SK-N-MC (cell line): ENCODE measurements around the gene PPM1L.

Experiments
- EZH2 ChIP-seq: fragments of 200-600 bp; sonication (generic); IDR thresholded peaks from one replicate; pipeline ENCODE4 v1.6.1; 2017; ENCODE audit warnings: antibody characterized with exemption
- FOXP2 ChIP-seq: optimal IDR thresholded peaks from 2 replicates; pipeline ENCODE3; 2011; ENCODE audit warnings: mild to moderate bottlenecking, moderate library complexity; ENCODE audit not compliant: insufficient read depth; ENCODE audit errors: extremely low read length, control extremely low read depth
- POLR2AphosphoS5 ChIP-seq: IDR thresholded peaks from 2 replicates; pipeline ENCODE4 v1.6.1; 2012; ENCODE audit warnings: mild to moderate bottlenecking, low read depth, low read length, borderline replicate concordance

DNA sequence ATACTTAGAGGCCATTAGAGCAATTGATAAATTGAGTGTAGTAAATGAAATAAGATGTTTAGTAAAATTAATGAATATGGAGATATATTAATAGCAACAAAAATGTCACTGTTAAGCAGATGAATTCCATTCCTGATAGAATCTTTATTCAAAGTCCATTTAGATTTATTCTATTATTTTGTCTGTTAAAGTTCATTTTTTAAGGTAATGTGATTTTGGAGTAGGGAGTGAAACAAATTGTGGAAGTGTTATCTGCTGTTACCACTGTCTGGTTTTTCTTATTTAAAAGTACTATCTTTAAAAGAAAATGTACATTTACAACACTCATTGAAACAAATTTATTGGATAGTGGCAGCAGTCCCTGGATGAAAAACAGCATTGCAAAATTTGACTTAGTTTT lies 70.4 kb downstream of the PPM1L start:
- TF ChIP-seq POLR2AphosphoS5 (no peak), EZH2 (no peak), FOXP2 (no peak)
